ENCODE measurements around the gene POLRMT. TPM values are rescaled to one million over a fixed set of nuclear protein-coding genes. Genes with fewer than 3 reads are reported as not detected.

POLRMT gene
- total RNA-seq, 1 experiment from 2014 or later, result 139 TPM

GRCh38 chr19:620166-620862, 13.0 kb downstream of the POLRMT start:
- Mint-ChIP-seq H3K9me3 (no peaks in the 10 kb centered on the region), H3K4me3 (no peak overlapping the region), H3K36me3 (peaks cover 21% of the 10 kb centered on the region), H3K4me1 (no peaks in the 10 kb centered on the region), H3K27me3 (ENCODE audit: low read depth) (no peaks in the 10 kb centered on the region), H3K27ac (no peak overlapping the region)
- no peak for DNase-seq (ENCODE audit: low spot score)
- TF ChIP-seq RELA (CRISPR knock-in tag; IDR thresholded peaks at IDR 0.05; ENCODE audit: borderline replicate concordance), result no peak
- CTCF ChIA-PET, result no interaction called here
- POLR2A ChIA-PET, result no interaction called here
- ATAC-seq, result no peak

GRCh38 chr19:619286-620002, 13.9 kb downstream of the POLRMT start:
- H3K9me3 Mint-ChIP-seq, result no peaks in the 10 kb centered on the region
- ChIA-PET POLR2A (no interaction called here), CTCF (no interaction called here)
- TF ChIP-seq ZNF121 (CRISPR knock-in tag; IDR thresholded peaks at IDR 0.05) (no peak), FOXK1 (CRISPR knock-in tag; IDR thresholded peaks at IDR 0.05) (no peak), ATF6 (CRISPR knock-in tag; IDR thresholded peaks at IDR 0.05) (no peak), NFYB (CRISPR knock-in tag; conservative IDR thresholded peaks at IDR 0.05; ENCODE audit: low read depth) (no peak), CREB1 (CRISPR knock-in tag; IDR thresholded peaks at IDR 0.05) (no peak), IRF1 (CRISPR knock-in tag; IDR thresholded peaks at IDR 0.05) (no peak)
- no peaks in the 10 kb centered on the region for H3K27me3 Mint-ChIP-seq (ENCODE audit: low read depth)
- no peak overlapping the region for H3K4me3 Mint-ChIP-seq
- no peak for ATAC-seq
- no peaks in the 10 kb centered on the region for H3K4me1 Mint-ChIP-seq
- H3K36me3 Mint-ChIP-seq, result peaks cover 26% of the 10 kb centered on the region
- no peak for DNase-seq (ENCODE audit: low spot score)
- no peak overlapping the region for H3K27ac Mint-ChIP-seq

GRCh38 chr19:618674-619285, 14.6 kb downstream of the POLRMT start:
- peaks cover 25% of the 10 kb centered on the region for H3K36me3 Mint-ChIP-seq
- H3K4me1 Mint-ChIP-seq, result no peaks in the 10 kb centered on the region
- no peak overlapping the region for H3K4me3 Mint-ChIP-seq
- H3K9me3 Mint-ChIP-seq, result no peaks in the 10 kb centered on the region
- CTCF ChIA-PET, result no interaction called here
- POLR2A ChIA-PET, result no interaction called here
- ATAC-seq (no peak), DNase-seq (ENCODE audit: low spot score) (no peak)
- H3K27ac Mint-ChIP-seq, result no peak overlapping the region
- no peaks in the 10 kb centered on the region for H3K27me3 Mint-ChIP-seq (ENCODE audit: low read depth)
- TF ChIP-seq ZNF532 (CRISPR knock-in tag; IDR thresholded peaks at IDR 0.05; ENCODE audit: borderline replicate concordance), result no peak
- TF ChIP-seq ETV6 (CRISPR knock-in tag; IDR thresholded peaks at IDR 0.05), result no peak
- TF ChIP-seq USF2 (CRISPR knock-in tag; IDR thresholded peaks at IDR 0.05), result no peak
- TF ChIP-seq ATF6 (CRISPR knock-in tag; IDR thresholded peaks at IDR 0.05), result no peak
- TF ChIP-seq CTCF (IDR thresholded peaks at IDR 0.05), result no peak
- TF ChIP-seq NR1H2 (CRISPR knock-in tag; IDR thresholded peaks at IDR 0.05), result no peak
- no peak for TF ChIP-seq MXD4 (CRISPR knock-in tag; IDR thresholded peaks at IDR 0.05; ENCODE audit: borderline replicate concordance)
- no peak for TF ChIP-seq PRRX2 (CRISPR knock-in tag; IDR thresholded peaks at IDR 0.05)
